GM19193 (cell line): ENCODE data around the gene DUOXA1.

Experiments used
- POLR2A ChIP-seq: IDR thresholded peaks from 4 replicates; pipeline ENCODE4 v1.6.1; 2011; ENCODE audit not compliant: insufficient read depth, insufficient read length; ENCODE audit errors: extremely low read depth

Gene DUOXA1

DNA sequence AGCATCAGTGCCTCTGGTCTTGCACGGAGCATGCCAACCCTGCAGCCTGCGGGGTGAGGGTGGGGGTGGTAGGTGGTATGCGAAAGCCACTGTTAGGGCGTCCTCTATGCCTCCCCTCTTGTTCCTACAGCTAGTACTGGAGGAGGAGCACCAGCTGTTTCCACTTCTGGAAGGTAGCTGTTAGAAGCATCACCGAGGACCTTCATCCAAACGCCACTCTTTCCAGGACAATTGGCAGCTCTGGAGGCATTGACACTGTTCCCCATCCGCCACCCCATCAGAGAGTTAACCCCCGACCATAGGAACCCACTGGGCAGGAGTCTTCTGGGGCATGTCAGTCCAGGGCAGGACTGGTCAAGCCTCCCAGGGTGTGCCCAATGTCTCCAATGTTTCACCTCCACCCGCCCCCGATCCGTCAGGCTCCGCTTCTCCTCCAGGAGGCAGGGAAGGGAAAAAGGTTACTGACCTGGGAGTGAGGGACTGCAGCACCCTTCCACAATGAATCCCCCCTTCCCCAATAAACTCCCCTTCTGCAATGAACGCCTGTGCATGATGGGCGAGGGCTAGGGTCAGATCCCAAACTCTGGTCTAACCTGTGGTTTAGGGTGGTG is 16.2 kb downstream of the DUOXA1 start:
- TF ChIP-seq POLR2A = no peak

DNA sequence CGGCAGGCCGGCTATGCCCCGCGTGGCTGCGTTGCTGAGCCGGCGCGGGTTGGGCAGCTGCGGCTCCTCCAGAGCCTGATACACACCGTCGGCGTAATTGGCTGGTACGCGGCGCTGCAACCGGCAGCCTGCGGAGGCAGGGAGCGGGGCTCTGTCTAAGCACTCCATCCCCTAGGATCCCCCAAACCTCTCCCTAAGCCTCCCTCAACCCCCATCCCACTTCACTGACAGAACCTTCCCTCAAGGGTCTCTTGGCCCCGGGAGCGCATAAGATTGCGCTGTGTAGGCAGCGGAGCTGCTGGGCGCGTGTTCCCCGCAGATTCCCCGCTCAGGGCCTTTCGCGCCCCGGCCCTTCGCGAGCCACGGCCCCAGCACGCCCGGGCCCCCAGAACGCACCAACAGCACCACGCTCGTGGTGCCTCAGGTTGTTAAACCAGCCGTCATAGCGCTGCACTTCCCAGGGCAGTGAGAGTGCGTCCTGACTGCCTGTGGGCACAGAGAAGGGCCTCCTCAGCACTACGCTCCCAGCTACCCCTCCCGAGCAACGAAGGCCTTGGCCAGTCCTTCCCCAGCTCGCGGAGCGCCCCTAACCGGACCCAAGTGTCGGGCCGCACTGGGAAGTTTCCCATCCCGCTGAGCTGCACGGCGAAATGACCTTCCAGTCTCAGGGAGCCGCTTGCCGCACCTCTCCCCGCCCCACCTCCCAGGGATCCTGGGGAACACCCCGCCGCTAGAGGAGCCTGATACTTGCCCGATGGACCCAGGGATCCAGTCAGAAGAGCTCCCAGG is 16.9 kb downstream of the DUOXA1 start:
- no peak for TF ChIP-seq POLR2A

DNA sequence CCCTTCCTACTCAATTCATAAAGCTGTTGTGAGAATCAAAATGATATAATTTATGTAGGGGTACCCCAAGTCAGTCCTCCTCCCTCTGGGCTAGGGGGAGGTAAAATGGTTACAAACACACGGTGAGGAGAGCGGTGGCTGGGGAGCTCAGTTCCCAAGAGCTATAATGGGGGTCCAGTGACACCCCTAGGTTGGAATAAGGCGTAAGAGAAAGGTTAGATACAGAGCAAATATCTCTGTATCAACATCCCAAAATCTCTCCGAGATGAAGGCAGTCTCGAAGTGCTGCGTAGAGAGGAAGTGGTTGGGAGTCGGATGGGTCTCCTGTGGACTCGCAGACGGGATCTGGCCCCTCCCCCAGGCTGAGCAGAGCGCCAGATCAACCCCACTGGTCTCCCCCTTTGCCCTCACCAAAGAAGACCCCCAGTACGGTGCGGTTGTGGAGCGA is 17.5 kb downstream of the DUOXA1 start:
- TF ChIP-seq POLR2A = no peak

DNA sequence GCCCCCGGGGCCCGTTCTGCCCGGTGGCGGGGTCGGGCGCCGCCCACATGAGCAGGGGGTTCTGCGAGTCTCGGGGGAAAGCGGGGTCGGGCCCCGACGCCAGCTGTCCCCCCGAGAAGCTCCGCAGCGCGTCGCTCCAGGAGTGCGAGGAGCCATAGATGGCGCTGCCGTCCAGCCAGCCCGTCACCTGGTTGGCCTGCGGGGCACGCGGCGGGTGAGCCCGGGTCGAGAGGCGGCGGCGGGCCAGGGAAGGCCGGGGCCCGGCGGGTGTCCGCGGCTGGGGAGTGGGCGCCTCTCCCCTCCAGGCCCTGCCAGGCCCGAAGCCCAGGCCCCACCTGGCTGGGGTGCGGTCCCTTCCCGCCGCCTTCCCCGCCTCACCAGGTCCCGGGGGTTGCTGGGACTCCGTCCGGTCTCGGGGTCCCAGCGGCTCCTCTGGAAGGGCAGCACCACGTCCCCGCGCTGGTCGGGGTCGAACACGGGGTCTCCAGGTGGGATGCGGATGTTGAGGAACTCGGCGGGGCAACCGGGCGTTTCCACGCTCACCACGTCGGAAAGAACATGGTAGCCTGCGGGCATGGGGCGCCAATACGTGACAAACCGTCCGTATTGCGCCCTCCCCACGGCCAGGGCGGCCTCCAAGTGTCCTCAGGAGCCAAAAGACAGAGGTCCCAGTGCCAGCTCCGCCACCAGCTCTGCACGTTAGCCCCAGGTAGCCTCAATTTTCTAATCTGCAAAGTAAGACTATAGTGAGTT is 18.1 kb downstream of the DUOXA1 start:
- no peak for TF ChIP-seq POLR2A

DNA sequence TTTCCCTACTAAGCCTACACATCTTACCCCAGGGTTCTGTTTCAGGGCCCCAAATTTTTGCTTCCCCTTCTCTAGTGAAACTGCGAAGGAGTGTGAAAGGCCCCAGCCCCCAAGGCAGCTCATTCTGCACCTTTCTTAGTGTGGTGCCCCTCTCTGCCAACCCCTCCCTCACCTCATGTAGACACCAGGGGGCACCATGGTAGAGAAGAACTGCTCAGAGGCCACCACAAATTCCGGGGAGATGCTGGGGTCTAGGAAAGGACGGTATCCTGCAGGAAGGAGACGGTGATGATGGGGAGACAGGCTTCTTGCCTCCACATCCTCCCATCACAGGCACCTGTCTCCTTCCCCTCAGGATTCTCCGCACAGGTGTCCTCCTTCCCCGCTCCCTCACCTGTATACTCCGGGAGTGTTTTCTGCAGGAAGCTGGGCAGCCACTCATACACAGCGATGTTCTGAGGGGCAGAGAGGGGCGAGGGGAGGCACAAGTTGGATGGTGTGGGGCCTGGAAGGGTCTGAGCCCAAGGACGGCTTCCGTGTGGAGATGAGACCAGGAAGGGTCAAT is 19.3 kb downstream of the DUOXA1 start:
- no peak for TF ChIP-seq POLR2A

DNA sequence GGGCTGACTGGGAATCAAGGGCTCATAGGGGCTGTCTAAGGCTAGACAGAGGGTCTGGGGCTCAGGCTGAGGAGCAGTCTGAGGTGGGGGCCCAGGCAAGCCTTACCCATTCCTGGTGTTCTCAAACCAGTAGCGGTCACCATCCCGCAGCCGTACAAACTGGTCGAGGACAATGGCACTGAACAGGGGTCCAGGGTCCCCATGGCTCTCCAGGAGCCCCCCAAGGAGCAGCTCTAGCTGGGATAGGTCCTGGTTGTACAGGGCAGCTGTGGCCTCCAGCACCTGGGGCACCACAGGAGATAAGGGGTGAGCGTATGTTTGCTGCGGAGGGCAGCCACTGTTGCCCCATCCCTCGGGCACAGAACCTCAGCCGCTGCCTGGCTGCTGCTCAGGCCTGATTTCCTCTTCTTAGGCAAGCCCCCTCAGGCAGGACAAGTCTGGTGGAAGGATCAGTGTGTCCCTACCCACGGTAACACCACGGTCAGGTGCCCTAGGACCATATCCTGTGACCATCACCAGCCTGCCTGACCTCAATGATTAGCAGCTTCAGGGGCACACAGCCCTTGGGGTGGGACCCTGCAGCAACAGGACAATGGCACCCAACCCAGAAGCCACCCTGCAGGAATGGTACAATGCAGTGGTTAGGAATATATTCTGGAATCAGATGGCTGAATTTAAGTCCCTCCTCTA is 21.6 kb downstream of the DUOXA1 start:
- no peak for TF ChIP-seq POLR2A

DNA sequence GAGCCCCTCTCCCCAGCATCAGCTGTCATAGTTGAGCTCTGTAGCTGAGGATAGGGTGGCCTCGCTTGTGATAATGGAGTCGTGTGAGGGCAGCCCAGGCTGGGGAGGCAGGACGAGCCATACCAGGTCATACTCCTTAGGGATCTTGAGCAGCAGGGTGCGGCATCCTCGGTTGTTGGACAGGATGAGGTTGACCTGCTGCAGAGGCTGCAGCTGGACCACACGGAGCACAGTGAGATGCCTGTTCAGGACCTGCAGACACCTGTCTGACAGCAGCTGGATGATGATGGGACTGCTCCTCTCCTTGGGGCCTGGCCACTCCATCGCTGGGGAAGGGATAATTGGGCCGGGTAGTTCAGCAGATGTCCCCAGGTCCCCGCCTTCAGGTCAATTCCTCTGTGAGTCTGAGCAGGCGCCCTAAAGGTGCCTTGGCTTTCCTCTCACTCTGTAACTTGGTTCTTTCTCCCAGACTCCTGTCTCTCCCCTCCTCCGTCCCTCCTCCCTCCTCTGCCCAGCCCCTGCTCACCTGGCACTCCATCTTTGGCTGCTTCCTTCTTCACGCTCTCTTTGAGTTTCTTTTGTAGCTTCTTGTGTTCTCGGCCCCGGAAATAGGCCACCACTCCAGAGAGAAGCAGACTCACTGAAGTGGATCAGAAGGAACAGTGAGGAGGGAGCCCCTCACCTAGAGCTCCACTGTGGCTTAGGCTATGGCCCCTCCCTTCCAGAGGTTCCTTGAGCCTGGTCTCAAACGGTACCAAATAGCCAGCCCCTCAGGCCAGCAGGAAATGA is 23.5 kb downstream of the DUOXA1 start:
- TF ChIP-seq POLR2A = no peak

DNA sequence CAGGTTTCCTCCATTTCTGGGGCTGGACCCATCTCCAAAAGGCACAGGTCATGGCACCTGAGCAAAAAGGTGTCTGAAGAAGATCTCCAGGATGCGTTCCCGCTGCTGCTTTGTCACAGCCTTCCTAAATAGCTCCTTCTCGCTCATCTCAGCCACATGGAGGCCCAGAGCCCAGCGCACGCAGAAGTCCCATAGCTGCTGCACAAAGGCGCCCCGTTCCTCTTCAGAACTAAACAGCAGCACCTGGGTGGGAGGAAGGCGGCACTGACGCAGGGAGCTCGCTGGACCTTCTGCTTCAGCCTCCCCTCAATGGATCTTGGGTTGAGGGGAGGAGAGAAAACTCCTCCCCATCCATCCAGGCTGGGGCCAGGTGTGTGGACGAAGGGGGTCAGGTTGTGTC is 24.1 kb downstream of the DUOXA1 start:
- TF ChIP-seq POLR2A = no peak

DNA sequence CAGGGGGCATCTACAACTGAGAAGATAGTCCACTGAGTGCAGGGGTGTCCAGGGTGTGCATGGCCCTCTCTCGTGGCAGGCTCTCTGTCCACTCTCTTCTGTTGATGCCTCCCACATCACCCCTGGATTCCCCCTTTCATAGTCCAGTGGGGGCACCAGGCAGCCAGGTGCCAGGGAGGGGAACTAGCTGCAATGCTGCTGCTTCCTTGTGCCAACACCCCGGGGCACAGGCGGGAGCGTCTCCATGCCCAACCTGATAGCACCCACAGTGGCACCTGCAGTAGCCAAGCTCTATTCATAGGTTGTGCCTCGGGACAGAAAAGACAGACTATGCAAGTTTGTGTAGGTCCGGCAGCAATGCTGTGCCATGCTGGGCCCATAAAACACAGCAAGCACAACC is 27.5 kb downstream of the DUOXA1 start:
- TF ChIP-seq POLR2A = no peak

DNA sequence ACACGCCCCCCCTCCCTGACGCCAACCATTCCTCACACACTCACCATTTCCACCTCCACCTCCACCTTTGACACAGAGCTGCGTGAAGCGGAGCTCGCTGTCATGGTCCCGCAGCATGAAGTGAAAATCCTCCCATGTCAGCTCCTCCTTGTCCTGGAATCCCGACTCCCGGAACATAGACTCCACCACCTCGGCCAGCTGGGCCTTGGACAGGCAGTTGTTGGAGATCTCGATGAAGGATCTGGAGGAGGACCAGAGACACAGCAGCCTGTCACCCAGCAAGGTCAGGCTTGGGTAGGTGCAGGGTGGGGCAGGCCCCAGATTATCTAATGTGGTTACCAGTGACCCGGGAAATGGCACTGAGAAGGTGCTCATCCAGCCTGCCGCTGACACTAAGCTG is 27.9 kb downstream of the DUOXA1 start:
- no peak for TF ChIP-seq POLR2A

DNA sequence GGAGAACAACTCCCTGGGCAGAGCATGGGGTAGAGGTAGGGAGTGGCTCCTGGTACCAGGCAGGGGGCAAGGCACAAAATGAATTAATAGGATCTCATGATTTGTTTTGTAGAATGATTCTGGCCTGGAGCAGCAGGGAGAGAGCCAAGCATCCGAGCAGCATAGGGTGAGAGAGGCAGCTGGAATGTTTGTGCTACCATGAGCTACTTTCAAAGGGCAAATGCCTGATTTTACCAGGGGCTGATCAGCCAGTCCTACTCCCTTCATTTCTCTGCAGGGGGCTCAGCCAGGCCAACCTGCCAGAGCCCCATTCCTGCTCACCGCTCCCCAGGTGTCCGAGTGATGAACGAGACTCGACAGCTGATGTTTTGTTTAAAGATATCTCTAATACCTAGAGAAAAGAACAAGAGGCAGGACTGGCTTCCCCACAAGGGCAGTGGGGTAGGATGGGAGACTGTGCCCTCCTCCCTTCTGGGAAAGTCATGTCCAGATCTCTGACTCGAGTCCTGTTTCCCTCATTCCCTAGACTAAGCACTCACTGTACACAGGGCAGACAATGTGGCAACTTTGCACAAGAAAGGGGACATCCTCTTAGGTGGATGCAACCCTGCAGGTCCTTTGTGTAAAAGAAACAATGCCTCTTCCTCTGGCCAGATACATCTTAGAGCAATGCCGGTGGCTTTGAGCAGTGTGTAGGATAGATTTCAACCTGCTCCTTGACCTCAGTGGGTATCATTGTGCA is 28.6 kb downstream of the DUOXA1 start:
- TF ChIP-seq POLR2A = no peak

DNA sequence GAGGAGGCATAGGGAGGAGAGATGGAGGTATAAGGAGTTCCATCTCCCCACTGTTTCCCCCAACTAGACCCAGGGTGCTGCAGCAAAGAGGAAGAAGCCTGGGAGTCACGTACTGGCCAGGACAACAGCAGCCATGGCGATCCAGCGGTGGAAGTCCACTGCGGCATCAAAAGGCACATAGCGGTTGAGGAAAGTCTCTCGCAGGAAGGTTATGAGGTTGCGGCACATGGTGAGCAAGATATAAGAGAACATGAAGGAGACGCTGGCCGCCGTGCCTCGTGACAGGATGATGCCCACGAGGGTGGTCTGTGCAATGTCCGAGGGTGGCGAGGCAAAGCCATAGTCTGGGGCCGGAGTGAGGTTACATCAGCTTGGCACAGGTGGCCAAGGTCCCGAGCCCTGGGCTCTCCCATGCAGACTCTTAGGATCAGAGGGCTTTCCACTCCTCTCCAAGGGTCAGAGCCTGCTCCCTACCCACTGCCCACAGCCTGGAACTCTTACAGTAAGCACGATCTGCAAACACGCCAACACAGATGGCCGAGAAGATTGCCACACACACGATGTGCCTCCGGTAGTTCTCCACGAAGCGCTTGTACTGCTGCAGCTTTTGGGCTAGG is 30.0 kb downstream of the DUOXA1 start:
- TF ChIP-seq POLR2A = no peak

DNA sequence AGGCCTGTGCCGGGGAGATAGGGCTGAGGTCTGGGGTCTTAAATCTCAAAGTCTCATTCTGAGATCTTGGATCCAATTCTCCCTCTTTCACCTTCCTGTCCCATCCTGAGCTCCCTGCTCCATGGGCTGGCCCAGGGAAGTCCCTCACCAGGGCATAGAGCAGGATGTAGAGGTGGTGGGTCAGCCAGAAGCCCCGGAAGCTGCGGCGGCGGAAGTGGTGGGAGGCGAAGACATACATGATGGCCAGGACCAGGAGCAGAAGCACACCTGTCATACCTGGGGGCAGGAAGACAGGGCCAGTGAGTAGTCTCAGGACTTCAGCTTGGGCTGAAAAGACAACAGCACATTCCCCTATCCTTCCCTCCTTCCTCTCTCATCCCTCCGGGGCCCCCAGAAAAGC is 32.2 kb downstream of the DUOXA1 start:
- no peak for TF ChIP-seq POLR2A

DNA sequence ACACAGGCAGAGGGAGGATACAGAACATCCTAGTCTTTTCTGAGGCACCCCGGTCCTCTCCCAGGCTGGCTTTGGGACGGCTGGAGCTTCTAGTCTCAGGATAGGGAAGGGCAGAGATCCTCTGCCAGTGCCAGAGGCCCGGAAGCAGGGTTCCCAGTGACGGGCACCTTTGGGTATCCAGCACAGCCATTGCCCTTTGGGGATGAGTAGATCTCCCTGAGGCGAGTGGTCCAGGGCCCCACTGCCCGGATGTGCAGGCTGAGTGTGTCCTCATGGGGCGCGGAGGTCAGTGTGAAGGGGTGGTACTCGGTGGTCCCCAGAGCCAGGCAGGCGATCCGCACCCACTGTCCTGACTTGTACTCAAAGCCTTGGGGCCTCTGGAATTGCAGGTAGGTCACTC is 34.0 kb downstream of the DUOXA1 start:
- TF ChIP-seq POLR2A = no peak

DNA sequence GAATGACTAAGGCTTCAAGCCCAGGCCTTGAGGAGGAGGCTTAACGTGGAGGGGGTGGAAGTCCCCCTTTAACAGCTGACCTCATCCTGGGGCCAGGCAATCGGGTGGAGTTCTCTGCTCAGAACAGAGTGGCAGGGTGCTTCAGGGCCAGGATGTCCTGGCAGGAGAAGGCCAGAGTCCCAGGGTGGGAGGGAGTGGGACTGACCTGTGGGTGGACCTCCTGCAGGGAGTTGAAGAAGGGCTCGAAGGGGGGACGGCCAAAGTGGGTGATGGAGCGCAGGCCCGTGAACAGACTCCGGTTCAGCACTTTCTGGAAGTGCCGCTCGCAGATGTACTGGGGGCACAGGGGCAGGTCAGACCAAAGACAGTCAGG is 35.3 kb downstream of the DUOXA1 start:
- no peak for TF ChIP-seq POLR2A
